ENCODE results near the gene RSRP1. TPM values are rescaled to one million over a fixed set of nuclear protein-coding genes. Genes with fewer than 3 reads are reported as not detected.
"Not testable (repeated sequence)": the region's sequence is repeated elsewhere in the genome, so short reads cannot be mapped to it uniquely, and the experiment has no call there.

The RSRP1 gene
- total and polyA plus RNA-seq, 2 of the 8 experiments (the other 6 are each of a cell fraction or from before 2014, with no cell fraction given) = 32.9 to 59.4 TPM

- H3K18ac ChIP-seq (ENCODE audit: extremely low read depth, low read length); H3K27me3 ChIP-seq (replicated peaks in 1 of 4; ENCODE audit: control insufficient read depth in 3 of 4, extremely low read depth in 1 of 4, insufficient read depth in 3 of 4, low read length in 3 of 4); H3K4me1 ChIP-seq (replicated peaks in 1 of 4; ENCODE audit: control insufficient read depth in 3 of 4, insufficient read depth in 4 of 4, low read length in 3 of 4); H3K14ac ChIP-seq (ENCODE audit: insufficient read length); H3K56ac ChIP-seq (replicated peaks; ENCODE audit: insufficient read length, low read depth, low read length); H3K9ac ChIP-seq (replicated peaks in 1 of 4; ENCODE audit: extremely low read depth in 1 of 4, low read depth in 3 of 4, low read length in 3 of 4); H2BK12ac ChIP-seq (ENCODE audit: low read depth, low read length); H4K20me1 ChIP-seq (replicated peaks in 1 of 2; ENCODE audit: control insufficient read depth in 1 of 2, insufficient read depth in 2 of 2, low read length in 2 of 2); H4K91ac ChIP-seq (replicated peaks; ENCODE audit: insufficient read length, low read length); H3K79me1 ChIP-seq (ENCODE audit: low read depth, low read length); H2AK5ac ChIP-seq (ENCODE audit: low read depth, low read length); H4K8ac ChIP-seq (ENCODE audit: extremely low read depth, insufficient read depth, low read length); DNase-seq (ENCODE audit: low read depth in 1 of 2, low spot score in 2 of 2); H3K36me3 ChIP-seq (ENCODE audit: control insufficient read depth in 2 of 4, insufficient read depth in 4 of 4, low read length in 3 of 4); H2BK120ac ChIP-seq (replicated peaks; ENCODE audit: low read depth, low read length); H2BK5ac ChIP-seq (ENCODE audit: low read depth, low read length); H3K27ac ChIP-seq (ENCODE audit: low read depth, low read length); CTCF ChIA-PET (ENCODE audit: partially characterized antibody); H4K5ac ChIP-seq (ENCODE audit: insufficient read length, low read depth, low read length); H3K79me2 ChIP-seq (ENCODE audit: control insufficient read depth in 1 of 2, insufficient read depth in 2 of 2, low read length in 2 of 2); FAIRE-seq; H3K4ac ChIP-seq (replicated peaks; ENCODE audit: insufficient read length, low read depth, low read length); H3K23me2 ChIP-seq (ENCODE audit: low read depth, low read length); H2BK15ac ChIP-seq (ENCODE audit: low read length); H3K9me3 ChIP-seq (ENCODE audit: insufficient read depth in 2 of 2, low read depth in 1 of 2, low read length in 1 of 2); H2BK20ac ChIP-seq (ENCODE audit: low read length); H3K23ac ChIP-seq (ENCODE audit: insufficient read length): not testable (repeated sequence)
- Histone ChIP-seq H3K4me3 (ENCODE audit: extremely low read depth in 1 of 4, insufficient read depth in 2 of 4, low read depth in 3 of 4, low read length in 4 of 4) (peak overlapping the region in 2 of 4 experiments; percentile 56 to 59; a peak in 4 of 8 replicates), H2AFZ (ENCODE audit: low read length) (peak overlapping the region; percentile 82; the same call in 1 of the 2 replicates), H3K4me2 (ENCODE audit: insufficient read depth in 1 of 2, low read depth in 2 of 2, low read length in 2 of 2) (peak overlapping the region; percentile 73 to 85)
- TF ChIP-seq KDM4A (IDR thresholded peaks at IDR 0.05; ENCODE audit: low read depth, low read length, severe bottlenecking) = peak; percentile 32
- 78% methylated on average over 14 of the region's 14 CpGs; no CpG with 5 or more reads in 1 of the 2 experiments for WGBS, 2 experiments (ENCODE audit: extremely low coverage in 1 of 2, insufficient coverage in 1 of 2, insufficient read length in 1 of 2, insufficient replicate concordance in 2 of 2, low coverage in 1 of 2, low lambda C conversion rate in 2 of 2, missing lambda C conversion rate in 1 of 2)
- POLR2A ChIA-PET (ENCODE audit: partially characterized antibody) = interaction anchor here (1.0 kb wide), 1 partner anchor 19 kb away, joined by 3 read pairs; no protein-coding TSS in a partner anchor
Measured at GRCh38 chr1:25268143-25268760, 21.0 kb upstream of the RSRP1 start.
